ENCODE data around the gene CCDC149. TPM values are rescaled to one million over a fixed set of nuclear protein-coding genes. Genes with fewer than 3 reads are reported as not detected.

The CCDC149 gene
- total and polyA plus RNA-seq, 2 of the 13 experiments (the other 11 are each of a cell fraction or from before 2014, with no cell fraction given) = 0.44 to 0.95 TPM

DNA sequence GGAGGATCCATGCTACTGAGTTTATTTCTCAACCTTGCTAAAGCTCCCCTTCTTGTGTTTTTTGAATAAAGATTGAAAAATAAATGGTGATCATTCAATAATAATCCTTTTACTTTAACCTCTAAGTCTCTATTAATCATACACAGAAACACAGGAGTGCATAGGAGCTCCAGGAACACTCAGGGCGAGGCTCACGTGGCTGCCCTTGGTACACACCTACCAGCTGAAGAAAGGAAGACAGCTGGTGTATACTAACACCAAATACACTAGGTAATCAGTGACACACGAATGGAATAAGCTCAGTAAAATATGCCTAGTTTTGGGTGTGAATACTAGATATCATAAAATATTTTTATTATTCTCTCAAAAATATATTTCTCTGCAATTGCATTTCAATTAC, 26.2 kb downstream of the CCDC149 start:
- H3K4me2 ChIP-seq (ENCODE audit: low read depth, low read length) = no peak overlapping the region
- CTCF ChIA-PET (ENCODE audit: low intra/inter-chr PET ratio, low total read pairs) = no interaction called here

More for the DNA sequence above, 26.2 kb downstream of the CCDC149 start:
- H4K20me1 ChIP-seq (ENCODE audit: insufficient read depth, low read length) = no peaks in the 10 kb centered on the region
- H3K27me3 ChIP-seq (ENCODE audit: control insufficient read depth in 1 of 2, insufficient read depth in 2 of 2, low read length in 2 of 2) = no peaks in the 10 kb centered on the region
- ATAC-seq (no peak), FAIRE-seq (no peak), DNase-seq (ENCODE audit: low spot score) (no peak)
- no peak overlapping the region for H3K27ac ChIP-seq (ENCODE audit: extremely low read length, insufficient read depth, low read length)
- H3K9ac ChIP-seq (ENCODE audit: insufficient read depth, low read depth, low read length) = no peak overlapping the region
- no peaks in the 10 kb centered on the region for H3K79me2 ChIP-seq (ENCODE audit: insufficient read depth, low read length)
- intact Hi-C loops (cut with micrococcal nuclease; ENCODE audit: unreplicated experiment) = no loop called here
- H3K36me3 ChIP-seq (replicated peaks in 1 of 2; ENCODE audit: control insufficient read depth in 1 of 2, insufficient read depth in 2 of 2, low read length in 2 of 2) = no peaks in the 10 kb centered on the region
- H3K9me3 ChIP-seq (ENCODE audit: low read length) = no peaks in the 10 kb centered on the region
- no peaks in the 10 kb centered on the region for H3K4me1 ChIP-seq (ENCODE audit: insufficient read depth, low read length)
- 1% methylated on average over 3 of the region's 3 CpGs for WGBS (ENCODE audit: low lambda C conversion rate)
- no peak overlapping the region for H2AFZ ChIP-seq (ENCODE audit: low read length)
- in situ Hi-C loops (cut with HindIII; ENCODE audit: extremely low pct_ligation_motif_present, low pct_unique_long_range_greater_than_20kb) = no loop called here
- TF ChIP-seq CREM (IDR thresholded peaks at IDR 0.05) = no peak
- TF ChIP-seq CREM (CRISPR knock-in tag; IDR thresholded peaks at IDR 0.05) = no peak
- TF ChIP-seq PRMT3 (CRISPR knock-in tag; IDR thresholded peaks at IDR 0.05; ENCODE audit: borderline replicate concordance, low read depth) = no peak
- no peak for TF ChIP-seq ZNF101 (CRISPR knock-in tag; IDR thresholded peaks at IDR 0.05; ENCODE audit: borderline replicate concordance, low read depth)
- no peak for TF ChIP-seq ZNF577 (CRISPR knock-in tag; IDR thresholded peaks at IDR 0.05; ENCODE audit: borderline replicate concordance, low read depth)
- TF ChIP-seq ZNF124 (CRISPR knock-in tag; IDR thresholded peaks at IDR 0.05) = no peak
- TF ChIP-seq CEBPB (IDR thresholded peaks at IDR 0.05; ENCODE audit: borderline replicate concordance, low read depth, low read length) = no peak
- TF ChIP-seq CEBPZ (IDR thresholded peaks at IDR 0.05; ENCODE audit: low read length) = no peak
- TF ChIP-seq MXD3 (CRISPR knock-in tag; IDR thresholded peaks at IDR 0.05) = no peak
- TF ChIP-seq ZNF616 (CRISPR knock-in tag; IDR thresholded peaks at IDR 0.05; ENCODE audit: low read depth) = no peak
- TF ChIP-seq ESRRA (CRISPR knock-in tag; IDR thresholded peaks at IDR 0.05; ENCODE audit: low read depth) = no peak
- TF ChIP-seq ZSCAN20 (CRISPR knock-in tag; IDR thresholded peaks at IDR 0.05; ENCODE audit: borderline replicate concordance) = no peak
- TF ChIP-seq MIXL1 (CRISPR knock-in tag; IDR thresholded peaks at IDR 0.05) = no peak
- TF ChIP-seq, protein P1, sequence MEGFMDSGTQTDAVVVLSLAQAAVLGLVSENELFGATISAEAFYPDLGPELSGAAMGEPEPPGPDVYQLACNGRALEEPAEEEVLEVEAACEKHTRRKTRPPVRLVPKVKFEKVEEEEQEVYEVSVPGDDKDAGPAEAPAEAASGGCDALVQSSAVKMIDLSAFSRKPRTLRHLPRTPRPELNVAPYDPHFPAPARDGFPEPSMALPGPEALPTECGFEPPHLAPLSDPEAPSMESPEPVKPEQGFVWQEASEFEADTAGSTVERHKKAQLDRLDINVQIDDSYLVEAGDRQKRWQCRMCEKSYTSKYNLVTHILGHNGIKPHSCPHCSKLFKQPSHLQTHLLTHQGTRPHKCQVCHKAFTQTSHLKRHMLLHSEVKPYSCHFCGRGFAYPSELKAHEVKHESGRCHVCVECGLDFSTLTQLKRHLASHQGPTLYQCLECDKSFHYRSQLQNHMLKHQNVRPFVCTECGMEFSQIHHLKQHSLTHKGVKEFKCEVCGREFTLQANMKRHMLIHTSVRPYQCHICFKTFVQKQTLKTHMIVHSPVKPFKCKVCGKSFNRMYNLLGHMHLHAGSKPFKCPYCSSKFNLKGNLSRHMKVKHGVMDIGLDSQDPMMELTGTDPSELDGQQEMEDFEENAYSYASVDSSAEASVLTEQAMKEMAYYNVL (CRISPR knock-in tag; IDR thresholded peaks at IDR 0.05; ENCODE audit: borderline replicate concordance) = no peak
- no peak for TF ChIP-seq DMAP1 (CRISPR knock-in tag; IDR thresholded peaks at IDR 0.05)
- POLR2A ChIA-PET = no interaction called here
- no TSS peak for BruUV-seq (replicated peaks)
- H3K4me3 ChIP-seq (replicated peaks in 1 of 3; ENCODE audit: insufficient read depth in 1 of 3, low read depth in 2 of 3, low read length in 3 of 3) = no peak overlapping the region

Data from HepG2 (cell line).